Immature natural killer cell (primary cell): ENCODE results near the gene CATSPER2. TPM values are rescaled to one million over a fixed set of nuclear protein-coding genes. Genes with fewer than 3 reads are reported as not detected.
"Not testable (repeated sequence)": the region's sequence is repeated elsewhere in the genome, so short reads cannot be mapped to it uniquely, and the experiment has no call there.

ENCODE experiments used
- DNase-seq, 3 donors: peaks; one replicate each; pipeline ENCODE4 v3.0.0; 2022; ENCODE audit warnings: mixed read lengths in 1 of 3
- H3K27ac Mint-ChIP-seq, 6 donors: one replicate each; pipeline ENCODE4 v1.8.0; 2020; ENCODE audit warnings: mixed read lengths in 6 of 6, mild to moderate bottlenecking in 5 of 6, inconsistent platforms in 4 of 6, moderate library complexity in 3 of 6
- H3K27me3 Mint-ChIP-seq, 3 donors: one replicate each; pipeline ENCODE4 v1.8.0; 2020 to 2021; ENCODE audit warnings: low read depth in 3 of 3, mild to moderate bottlenecking in 3 of 3, mixed read lengths in 3 of 3, moderate library complexity in 3 of 3, inconsistent platforms in 1 of 3
- H3K36me3 Mint-ChIP-seq, 3 donors: one replicate each; pipeline ENCODE4 v1.8.0; 2020; ENCODE audit warnings: mixed read lengths in 3 of 3, inconsistent platforms in 2 of 3, mild to moderate bottlenecking in 2 of 3
- H3K4me1 Mint-ChIP-seq, 2 donors: one replicate each; pipeline ENCODE4 v1.8.0; 2020; ENCODE audit warnings: inconsistent platforms in 2 of 2, mild to moderate bottlenecking in 2 of 2, mixed read lengths in 2 of 2, moderate library complexity in 1 of 2
- H3K4me3 Mint-ChIP-seq, 5 donors: one replicate each; pipeline ENCODE4 v1.8.0; 2020; ENCODE audit warnings: mild to moderate bottlenecking in 5 of 5, mixed read lengths in 5 of 5, inconsistent platforms in 3 of 5, moderate library complexity in 3 of 5
- H3K9me3 Mint-ChIP-seq, 6 donors: one replicate each; pipeline ENCODE4 v1.8.0; 2020; ENCODE audit warnings: mild to moderate bottlenecking in 6 of 6, mixed read lengths in 6 of 6, inconsistent platforms in 4 of 6, moderate library complexity in 3 of 6
- polyA plus RNA-seq, 3 donors: library from polyadenylated mRNA; unstranded; fragments of 300-500 nt; fragmentation: Illumina TruSeq; gene quantifications; one replicate each; pipeline ENCODE4 v1.2.3, GENCODE V29; 2021

CATSPER2 gene
- under 1 TPM in 2 of 3 donors, not detected in 1; 0.34 to 0.80 TPM for polyA plus RNA-seq

GRCh38 chr15:43648649-43649429 is at the start of gene CATSPER2:
Gene CATSPER2 (minus strand): TSS chr15:43648844. CDS start chr15:43648061, 783 bp downstream.
- Mint-ChIP-seq H3K36me3 (peaks cover 15 to 23% (median 17%) of the 10 kb centered on the region in 3 donors), H3K4me1 (no peaks in the 10 kb centered on the region), H3K4me3 (no peak within 1 kb of the TSS), H3K27ac (no peak within 1 kb of the TSS), H3K9me3 (no peaks in the 10 kb centered on the region), H3K27me3 (peaks cover 0 to 3% (median 0%) of the 10 kb centered on the region in 3 donors)
- no peak for DNase-seq

DNA sequence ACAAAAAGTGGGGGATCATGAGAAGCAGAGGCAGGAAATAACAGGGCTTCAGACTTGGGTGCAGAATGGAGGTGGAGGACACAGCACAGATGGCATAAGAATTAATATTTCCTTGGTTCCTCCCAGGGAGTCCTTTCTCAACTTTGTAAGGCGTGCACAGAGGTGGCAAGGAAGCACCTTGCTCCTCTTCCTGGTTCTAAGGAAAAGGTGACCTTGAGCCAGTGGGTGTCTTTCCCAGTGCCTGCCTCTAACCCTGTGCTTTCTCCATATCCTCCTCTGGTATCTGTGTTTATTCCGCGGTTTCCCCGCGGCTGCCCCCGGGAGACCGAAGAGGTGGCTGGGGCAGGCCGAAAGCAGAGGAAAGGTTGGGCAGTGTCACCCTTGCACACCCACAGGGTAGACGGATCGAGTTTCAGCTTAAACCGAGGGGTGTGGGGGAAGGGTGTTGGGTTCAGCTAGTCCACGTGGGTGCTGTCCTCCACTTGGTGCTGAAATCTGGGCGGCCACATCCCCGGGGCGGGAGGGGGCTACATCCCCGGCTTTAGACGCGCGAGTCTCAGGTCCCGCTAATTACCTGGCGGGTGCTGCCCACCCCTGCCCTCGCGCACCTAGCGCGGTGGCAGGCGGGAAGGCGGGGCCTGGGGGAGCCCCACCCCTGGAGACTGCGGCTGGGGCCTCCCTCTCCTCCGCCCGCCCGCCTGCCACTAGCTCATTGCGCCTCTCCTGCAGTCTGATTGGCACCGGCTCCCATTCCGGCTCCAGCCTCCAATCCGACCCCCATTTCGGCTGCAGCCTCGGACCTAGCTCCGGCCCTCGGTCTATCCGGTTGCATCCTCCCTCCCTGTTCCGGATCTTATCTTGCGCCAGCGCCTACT is 44.7 kb upstream of the CATSPER2 start, which contains the start of gene CKMT1A:
CKMT1A (plus strand) TSS at position 712 of the 875 bp plus-strand sequence. CDS start 192 bp downstream, outside the sequence.
- not testable (repeated sequence) for H3K27me3 Mint-ChIP-seq, H3K4me3 Mint-ChIP-seq, H3K9me3 Mint-ChIP-seq, H3K36me3 Mint-ChIP-seq, H3K4me1 Mint-ChIP-seq, DNase-seq, H3K27ac Mint-ChIP-seq

- H3K9me3 Mint-ChIP-seq, H3K36me3 Mint-ChIP-seq, H3K27ac Mint-ChIP-seq: not testable (repeated sequence)
Observed at GRCh38 chr15:43692679-43693078, 44.0 kb upstream of the CATSPER2 start.

GRCh38 chr15:43689604-43690301 is 41.1 kb upstream of the CATSPER2 start:
- not testable (repeated sequence) for H3K4me1 Mint-ChIP-seq, H3K4me3 Mint-ChIP-seq

More at GRCh38 chr15:43692679-43693078, 44.0 kb upstream of the CATSPER2 start:
- not testable (repeated sequence) for DNase-seq, H3K4me3 Mint-ChIP-seq, H3K4me1 Mint-ChIP-seq, H3K27me3 Mint-ChIP-seq

DNA sequence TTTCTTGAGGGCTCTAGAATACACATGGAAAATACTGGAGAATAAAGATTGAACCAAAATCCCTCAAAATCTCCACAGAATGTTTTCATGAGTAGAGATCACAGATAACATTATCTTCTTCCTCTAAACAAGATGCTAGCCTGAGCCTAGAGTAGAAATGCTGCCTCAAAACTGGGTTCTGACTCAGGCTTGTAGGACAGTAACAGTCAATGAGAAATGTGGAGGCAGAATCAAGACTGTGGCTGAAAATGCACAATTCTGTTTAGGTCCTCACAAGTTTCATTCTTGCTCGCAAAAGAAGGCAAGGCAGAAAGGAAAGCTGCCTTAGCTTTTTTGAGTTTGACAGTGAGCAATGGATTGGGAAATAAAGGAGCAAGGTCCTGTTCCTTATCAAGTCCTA is 25.5 kb upstream of the CATSPER2 start:
- not testable (repeated sequence) for H3K9me3 Mint-ChIP-seq, H3K4me3 Mint-ChIP-seq, H3K36me3 Mint-ChIP-seq, H3K27ac Mint-ChIP-seq, DNase-seq, H3K4me1 Mint-ChIP-seq, H3K27me3 Mint-ChIP-seq

More at GRCh38 chr15:43689604-43690301, 41.1 kb upstream of the CATSPER2 start:
- H3K27ac Mint-ChIP-seq, H3K27me3 Mint-ChIP-seq, H3K9me3 Mint-ChIP-seq, DNase-seq, H3K36me3 Mint-ChIP-seq: not testable (repeated sequence)

GRCh38 chr15:43666177-43666576 is 17.5 kb upstream of the CATSPER2 start:
- DNase-seq, H3K4me1 Mint-ChIP-seq, H3K27me3 Mint-ChIP-seq, H3K9me3 Mint-ChIP-seq, H3K36me3 Mint-ChIP-seq, H3K27ac Mint-ChIP-seq, H3K4me3 Mint-ChIP-seq: not testable (repeated sequence)

GRCh38 chr15:43663333-43663732 is 14.7 kb upstream of the CATSPER2 start:
- H3K4me1 Mint-ChIP-seq, H3K9me3 Mint-ChIP-seq, H3K4me3 Mint-ChIP-seq, DNase-seq, H3K27me3 Mint-ChIP-seq, H3K27ac Mint-ChIP-seq, H3K36me3 Mint-ChIP-seq: not testable (repeated sequence)

GRCh38 chr15:43662293-43662692 is 13.6 kb upstream of the CATSPER2 start:
- not testable (repeated sequence) for H3K4me1 Mint-ChIP-seq, H3K9me3 Mint-ChIP-seq, H3K4me3 Mint-ChIP-seq, H3K36me3 Mint-ChIP-seq, DNase-seq, H3K27me3 Mint-ChIP-seq, H3K27ac Mint-ChIP-seq

DNA sequence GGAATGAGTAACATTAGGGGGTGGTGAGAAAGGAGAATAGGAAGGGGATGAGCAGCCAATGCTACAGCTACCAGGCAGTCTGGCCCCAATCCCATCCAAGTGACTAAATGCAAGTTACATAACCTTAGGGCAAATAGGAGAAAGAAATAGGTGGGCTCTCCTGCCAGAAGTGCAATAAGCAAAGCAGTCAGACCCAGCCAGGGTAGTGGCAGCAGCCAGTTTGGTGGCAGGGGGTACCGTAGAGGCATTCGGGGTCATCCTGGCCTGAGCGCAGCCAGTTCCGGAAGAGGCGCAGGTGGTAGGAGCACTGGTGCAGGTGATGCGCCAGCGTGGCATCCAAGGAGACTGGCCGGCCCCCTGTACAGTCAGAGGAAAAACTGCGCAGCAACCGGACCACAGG is 11.1 kb upstream of the CATSPER2 start:
- H3K36me3 Mint-ChIP-seq, H3K4me1 Mint-ChIP-seq, DNase-seq, H3K9me3 Mint-ChIP-seq, H3K27ac Mint-ChIP-seq, H3K4me3 Mint-ChIP-seq, H3K27me3 Mint-ChIP-seq: not testable (repeated sequence)

DNA sequence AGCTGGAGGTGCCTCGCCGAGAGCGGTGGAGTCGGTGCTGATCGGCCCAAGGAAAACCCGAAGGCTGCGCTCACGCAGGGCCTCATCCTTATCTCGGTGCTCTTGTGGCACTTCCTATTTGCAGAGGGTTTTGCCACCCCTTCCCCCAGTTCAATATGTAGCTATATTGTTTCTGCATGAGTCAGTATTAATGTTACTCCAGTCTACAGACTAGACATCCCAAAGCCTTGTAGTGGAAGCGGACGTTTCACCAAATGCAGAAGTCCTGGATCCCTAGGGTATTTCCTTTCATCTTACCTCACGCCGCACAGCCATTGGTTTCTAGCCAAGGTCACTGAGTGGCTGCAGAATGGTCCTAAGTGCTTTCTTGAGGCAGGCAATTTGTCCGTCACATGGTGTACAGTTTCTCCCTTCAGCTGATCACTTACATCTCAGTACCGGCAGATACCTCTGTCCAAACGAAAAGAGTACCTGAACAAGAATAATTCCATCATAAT is 834 bp upstream of the CATSPER2 start:
- H3K9me3 Mint-ChIP-seq, H3K4me1 Mint-ChIP-seq, H3K27ac Mint-ChIP-seq, H3K4me3 Mint-ChIP-seq, H3K27me3 Mint-ChIP-seq, DNase-seq: not testable (repeated sequence)
- H3K36me3 Mint-ChIP-seq = peaks cover 15 to 23% (median 17%) of the 10 kb centered on the region in 3 donors

GRCh38 chr15:43638464-43639204 is 10.0 kb downstream of the CATSPER2 start:
- not testable (repeated sequence) for H3K4me1 Mint-ChIP-seq, H3K4me3 Mint-ChIP-seq, H3K27ac Mint-ChIP-seq, H3K9me3 Mint-ChIP-seq, H3K27me3 Mint-ChIP-seq, DNase-seq, H3K36me3 Mint-ChIP-seq

GRCh38 chr15:43626937-43627336 is 21.7 kb downstream of the CATSPER2 start:
- not testable (repeated sequence) for H3K27me3 Mint-ChIP-seq, DNase-seq, H3K27ac Mint-ChIP-seq, H3K9me3 Mint-ChIP-seq, H3K36me3 Mint-ChIP-seq, H3K4me3 Mint-ChIP-seq, H3K4me1 Mint-ChIP-seq

DNA sequence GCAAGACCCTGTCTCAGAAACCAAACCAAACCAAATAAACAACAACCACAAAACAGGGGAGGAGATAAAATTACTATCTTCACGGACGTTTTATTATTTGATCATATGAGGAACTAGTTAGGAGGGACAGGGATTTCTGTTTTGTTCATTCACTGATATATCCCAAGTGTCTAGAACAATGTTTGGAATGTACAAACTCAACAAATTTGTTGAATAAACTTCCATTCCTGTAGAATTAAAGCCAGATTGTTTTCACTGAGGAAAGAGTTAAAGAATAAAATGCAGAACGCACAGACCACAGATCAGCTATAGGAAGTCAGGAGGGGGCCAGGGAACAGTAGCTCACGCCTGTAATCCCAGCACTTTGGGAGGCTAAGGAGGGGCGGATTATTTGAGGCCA is 23.5 kb downstream of the CATSPER2 start:
- H3K27ac Mint-ChIP-seq = no peak overlapping the region

More for the DNA sequence above, 23.5 kb downstream of the CATSPER2 start:
- no peaks in the 10 kb centered on the region for H3K36me3 Mint-ChIP-seq
- no peaks in the 10 kb centered on the region for H3K4me1 Mint-ChIP-seq
- peaks cover 0 to 1% (median 0%) of the 10 kb centered on the region in 6 donors for H3K9me3 Mint-ChIP-seq
- H3K27me3 Mint-ChIP-seq = peaks cover 4 to 7% (median 4%) of the 10 kb centered on the region in 3 donors
- DNase-seq = no peak
- no peak overlapping the region for H3K4me3 Mint-ChIP-seq
